NCI-H69 (cell line): ENCODE data around the gene KHSRP.

Source experiments
- DNase-seq: peaks from one replicate; lab custom pipeline; 2025; lab: John Stamatoyannopoulos, UW

Gene KHSRP

GRCh38 chr19:6424195-6424938 lies at the start of gene KHSRP:
Gene KHSRP, minus strand, starts transcription at chr19:6424811. Its CDS starts 110 bp downstream, at chr19:6424701.
- peak; percentile 59 for DNase-seq

GRCh38 chr19:6473647-6474046 lies 49.0 kb upstream of the KHSRP start:
- DNase-seq = no peak

- DNase-seq = no peak
These were observed 48.1 kb upstream of the KHSRP start for GRCh38 chr19:6472713-6473112.

- no peak for DNase-seq
These were observed 46.5 kb upstream of the KHSRP start for GRCh38 chr19:6471076-6471475.

GRCh38 chr19:6470173-6470572 lies 45.6 kb upstream of the KHSRP start:
- DNase-seq = no peak

GRCh38 chr19:6467384-6467783 lies 42.8 kb upstream of the KHSRP start:
- no peak for DNase-seq

GRCh38 chr19:6466526-6467248 lies 42.1 kb upstream of the KHSRP start:
- no peak for DNase-seq

- DNase-seq = no peak
These were observed 41.1 kb upstream of the KHSRP start for GRCh38 chr19:6465663-6466062.

- DNase-seq = no peak
These were observed 40.4 kb upstream of the KHSRP start for GRCh38 chr19:6465006-6465405.

- DNase-seq = peak; percentile 62
These were observed 39.7 kb upstream of the KHSRP start, which contains the start of gene CRB3 for GRCh38 chr19:6464070-6464873. Gene CRB3, plus strand, starts transcription at chr19:6464271. Its CDS starts 431 bp downstream, at chr19:6464702.

GRCh38 chr19:6460099-6460884 lies 35.7 kb upstream of the KHSRP start:
- peak; percentile 99 for DNase-seq

- DNase-seq = peak; percentile 77
These were observed 34.9 kb upstream of the KHSRP start, which contains the start of gene SLC25A23 for GRCh38 chr19:6459262-6460098. Gene SLC25A23, minus strand, starts transcription at chr19:6459792. Its CDS starts 164 bp downstream, at chr19:6459628.

GRCh38 chr19:6458695-6459261 lies 34.2 kb upstream of the KHSRP start:
- no peak for DNase-seq

GRCh38 chr19:6457958-6458694 lies 33.5 kb upstream of the KHSRP start:
- DNase-seq = no peak

- no peak for DNase-seq
These were observed 31.3 kb upstream of the KHSRP start for GRCh38 chr19:6455924-6456323.

- DNase-seq = no peak
These were observed 29.4 kb upstream of the KHSRP start for GRCh38 chr19:6453951-6454565.

- DNase-seq = no peak
These were observed 28.3 kb upstream of the KHSRP start for GRCh38 chr19:6452899-6453298.

GRCh38 chr19:6452223-6452614 lies 27.6 kb upstream of the KHSRP start:
- DNase-seq = no peak

- DNase-seq = no peak
These were observed 27.1 kb upstream of the KHSRP start for GRCh38 chr19:6451583-6452222.
